M059J (cell line): ENCODE measurements around the gene PACSIN2. TPM values are rescaled to one million over a fixed set of nuclear protein-coding genes. Genes with fewer than 3 reads are reported as not detected.
"Not testable (repeated sequence)": the region's sequence is repeated elsewhere in the genome, so short reads cannot be mapped to it uniquely, and the experiment has no call there.

Experiments
- DNase-seq: peaks from one replicate; pipeline ENCODE4 v3.0.0-alpha.2; 2012; ENCODE audit warnings: low read depth
- total RNA-seq: library from RNA; depleted of rRNA; stranded (reverse); fragments of >200 nt; shearing (Covaris generic); gene quantifications from 2 replicates; pipeline ENCODE4 v1.2.3, GENCODE V29; 2014

PACSIN2 gene
- total RNA-seq, 1 experiment from 2014 or later: 51.0 TPM

- DNase-seq: peak; percentile 46
Observed at GRCh38 chr22:42964994-42965699, 49.8 kb downstream of the PACSIN2 start.

GRCh38 chr22:42963231-42963595, 51.7 kb downstream of the PACSIN2 start:
- no peak for DNase-seq

- peak; percentile 36 for DNase-seq
Observed at GRCh38 chr22:42962295-42963230, 52.4 kb downstream of the PACSIN2 start.

DNA sequence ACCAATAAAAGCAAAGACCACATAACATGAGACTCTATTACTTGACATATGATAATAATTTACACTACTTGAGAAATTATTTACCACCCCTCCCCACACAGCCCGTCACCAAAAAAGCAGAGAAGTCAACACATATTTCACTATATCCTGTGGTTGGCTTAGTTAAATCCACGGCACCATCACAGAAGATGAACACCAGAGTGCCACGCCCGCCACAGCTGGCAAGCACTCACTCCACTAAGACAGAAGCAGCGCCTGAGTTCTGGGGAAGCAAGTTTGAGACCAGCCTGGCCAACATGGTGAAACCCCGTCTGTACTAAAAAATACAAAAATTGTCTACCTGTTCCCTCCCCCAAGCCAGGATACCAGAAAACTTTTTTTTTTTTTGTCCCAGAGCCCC, 53.1 kb downstream of the PACSIN2 start:
- DNase-seq: no peak

- not testable (repeated sequence) for DNase-seq
Observed at GRCh38 chr22:42961400-42961690, 53.6 kb downstream of the PACSIN2 start.

DNA sequence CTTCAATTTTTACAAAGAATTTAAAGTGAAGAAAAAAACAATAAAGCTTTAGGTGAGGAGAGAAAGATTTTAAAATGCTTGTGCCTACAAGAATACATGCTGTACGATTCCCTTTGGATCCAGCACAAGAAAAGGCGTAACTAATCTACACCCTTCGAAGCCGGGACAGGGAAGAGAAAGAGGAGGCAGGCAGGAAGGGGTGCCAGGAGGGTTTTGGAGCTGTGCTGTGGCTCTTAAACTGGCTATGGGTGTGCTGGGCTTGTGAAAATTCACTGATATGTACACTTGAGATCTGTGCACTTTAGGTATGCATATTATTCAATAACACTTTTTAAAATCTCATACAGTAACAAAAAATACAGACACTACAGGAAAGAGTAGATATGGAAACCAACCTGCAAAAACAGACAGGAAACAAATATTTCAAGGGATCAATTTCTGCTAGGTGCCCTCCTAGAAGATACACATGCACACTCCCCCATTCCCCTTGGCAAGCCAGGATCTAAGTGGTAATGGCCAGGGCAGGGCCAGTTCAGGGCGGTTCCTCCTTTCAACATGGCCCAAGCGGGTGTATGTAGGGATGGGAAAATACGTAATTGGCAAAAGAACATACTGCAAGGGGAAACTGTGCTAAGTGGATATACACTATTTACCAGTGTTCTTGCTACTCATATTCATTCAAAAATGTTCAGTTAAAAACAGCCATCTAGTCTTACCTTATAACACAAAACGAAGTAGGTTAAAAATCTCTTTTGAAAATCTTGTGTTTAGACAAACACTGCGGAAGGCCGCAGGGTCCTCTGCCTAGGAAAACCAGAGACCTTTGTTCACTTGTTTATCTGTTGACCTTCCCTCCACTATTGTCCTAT, 54.2 kb downstream of the PACSIN2 start:
- no peak for DNase-seq

DNA sequence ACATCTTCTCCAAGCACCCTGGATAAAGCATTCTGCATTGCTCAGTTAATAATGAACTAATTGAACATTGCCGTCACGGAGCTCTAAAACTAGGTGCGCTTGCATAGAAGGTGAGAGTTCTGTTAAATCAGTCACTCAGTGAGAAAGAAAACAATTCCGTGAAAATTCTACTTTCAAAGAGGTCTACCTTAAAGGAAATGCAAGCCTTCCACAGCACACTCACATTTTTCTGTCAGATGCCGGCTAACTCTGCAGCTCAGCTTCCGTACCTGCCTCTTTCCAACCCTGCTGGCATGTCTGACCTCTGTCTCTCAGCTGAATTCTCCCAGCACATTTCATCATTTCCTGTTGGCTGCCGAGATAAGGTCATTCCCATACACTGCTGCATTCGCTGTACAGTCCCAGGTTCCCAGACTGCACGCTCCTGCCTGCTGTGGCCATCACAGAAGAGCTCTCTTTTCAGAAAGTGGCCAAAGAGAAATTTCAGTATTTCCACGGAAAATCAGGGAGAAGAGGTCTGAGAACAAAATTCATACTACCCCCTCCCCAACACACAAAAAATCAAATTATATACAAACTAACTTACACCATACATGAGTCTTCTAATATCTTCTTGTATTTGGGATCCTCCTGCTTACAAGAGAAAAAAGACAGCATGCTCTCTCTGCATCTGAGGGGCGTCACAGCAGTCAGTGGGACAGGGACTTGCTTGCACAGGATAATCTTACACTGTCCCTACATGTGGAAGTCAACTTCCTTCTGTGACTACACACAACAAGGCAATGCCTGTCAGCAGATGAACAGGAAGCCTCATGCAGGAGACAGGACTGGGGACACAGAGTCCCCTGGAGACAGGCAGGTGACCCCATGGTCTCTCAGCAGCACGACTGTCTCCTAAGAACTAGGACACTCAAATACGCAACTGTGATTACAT, 55.1 kb downstream of the PACSIN2 start:
- peak; percentile 44 for DNase-seq

DNA sequence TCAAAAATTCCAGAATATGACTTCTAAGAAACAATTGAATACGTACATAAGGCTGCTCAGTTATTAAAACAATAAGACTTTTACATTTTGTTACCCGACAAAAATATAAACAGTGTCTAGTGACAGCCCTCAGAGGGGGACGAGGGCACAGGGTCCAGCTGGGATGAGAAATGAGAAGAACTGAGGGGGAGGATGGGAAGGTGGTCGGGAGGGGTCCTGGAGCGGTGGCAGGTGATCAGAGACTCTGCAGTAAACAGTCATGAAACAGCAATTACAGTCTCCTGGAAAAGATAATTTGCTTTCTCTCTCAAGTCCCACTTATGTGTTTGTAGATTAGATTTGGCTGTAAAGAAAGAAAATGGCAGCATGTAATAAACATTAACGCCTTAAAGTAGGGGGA, 56.0 kb downstream of the PACSIN2 start:
- no peak for DNase-seq

DNA sequence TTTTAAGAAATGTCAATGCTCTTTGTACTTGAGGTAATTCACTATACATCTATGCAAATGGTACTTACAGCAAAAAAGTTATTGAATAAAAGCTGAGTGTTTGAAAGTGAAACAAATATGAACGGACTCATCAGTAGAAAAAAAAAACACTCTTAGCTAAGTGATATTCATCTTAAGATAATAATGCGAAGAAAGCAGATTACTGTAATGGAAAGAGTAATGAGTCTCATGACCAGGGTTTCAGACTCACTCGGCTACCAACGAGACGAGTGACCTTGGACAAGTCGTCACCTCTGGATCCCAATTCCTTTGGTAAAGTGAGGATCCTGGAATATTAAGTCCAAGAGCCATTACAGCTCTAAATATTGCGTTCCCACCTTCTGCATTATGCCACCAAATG, 57.0 kb downstream of the PACSIN2 start:
- no peak for DNase-seq

- no peak for DNase-seq
Observed at GRCh38 chr22:42957544-42957943, 57.4 kb downstream of the PACSIN2 start.

DNA sequence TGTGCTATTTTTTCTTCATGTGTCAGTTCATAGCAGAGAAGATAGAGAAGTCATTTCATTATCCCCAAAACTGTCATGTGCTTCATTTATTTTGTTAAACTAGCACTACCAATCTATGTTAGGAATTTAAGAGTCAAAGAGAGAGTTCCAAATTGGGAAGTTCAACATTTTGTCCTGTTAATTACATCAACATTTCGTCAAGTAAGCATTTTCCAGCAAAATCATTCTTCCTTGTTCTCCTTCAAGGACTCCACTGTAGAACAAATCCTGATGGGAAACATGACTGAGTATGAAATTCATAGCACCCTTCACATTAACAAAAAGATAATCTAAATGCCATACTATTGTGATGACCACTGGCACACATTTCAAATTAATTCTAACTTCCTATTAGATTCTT, 59.1 kb downstream of the PACSIN2 start:
- no peak for DNase-seq

- no peak for DNase-seq
Observed at GRCh38 chr22:42955087-42955635, 59.8 kb downstream of the PACSIN2 start.

- not testable (repeated sequence) for DNase-seq
Observed at GRCh38 chr22:42953751-42954150, 61.2 kb downstream of the PACSIN2 start.

DNA sequence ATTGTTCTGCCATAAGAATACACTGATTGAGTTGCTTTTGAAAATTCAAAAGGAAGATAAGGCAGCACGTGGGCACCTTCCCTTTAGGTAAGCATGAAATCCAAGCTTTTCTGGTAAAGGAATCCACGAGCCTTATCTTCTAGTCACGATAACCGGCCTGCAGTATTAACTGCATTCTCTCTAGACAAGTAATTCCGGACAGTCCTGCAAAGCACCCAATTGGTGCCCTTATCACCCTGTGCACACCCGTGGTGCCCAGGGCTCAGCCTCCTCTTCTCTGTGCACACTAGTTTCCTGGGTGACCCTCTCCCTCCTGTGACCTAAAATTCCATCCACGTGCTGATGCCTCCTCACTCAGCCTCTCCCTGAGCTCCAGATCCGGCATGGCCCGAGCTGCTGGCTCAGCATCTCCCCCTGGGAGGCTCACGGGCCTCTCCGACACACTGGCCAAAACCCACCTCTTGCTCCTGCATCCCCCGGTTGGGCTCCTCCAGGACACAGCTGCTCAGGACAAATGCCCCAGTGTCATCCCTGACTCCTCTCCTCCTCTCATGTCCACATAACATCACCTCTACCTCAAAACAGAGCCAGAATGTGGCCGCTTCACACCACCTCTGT, 63.7 kb downstream of the PACSIN2 start:
- no peak for DNase-seq

DNA sequence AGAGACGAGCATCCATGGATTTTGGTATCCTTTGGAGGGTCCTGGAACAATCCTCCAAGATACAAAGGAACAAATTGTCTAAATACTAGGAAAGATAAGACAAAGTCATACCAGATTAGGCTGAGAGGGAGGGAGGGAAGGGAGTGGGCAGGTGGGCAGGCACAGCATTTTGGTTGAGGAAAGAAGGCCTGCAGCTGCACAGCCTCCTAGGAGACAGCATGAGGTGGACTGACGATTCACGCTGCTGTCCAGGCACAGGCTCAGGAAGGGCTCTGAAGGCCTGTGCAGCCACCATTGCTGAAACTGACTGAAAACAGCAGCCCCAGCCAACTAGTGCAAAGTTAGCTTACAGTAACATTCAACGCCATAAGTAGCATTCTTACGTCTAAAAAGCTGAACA, 64.7 kb downstream of the PACSIN2 start:
- DNase-seq: no peak

DNA sequence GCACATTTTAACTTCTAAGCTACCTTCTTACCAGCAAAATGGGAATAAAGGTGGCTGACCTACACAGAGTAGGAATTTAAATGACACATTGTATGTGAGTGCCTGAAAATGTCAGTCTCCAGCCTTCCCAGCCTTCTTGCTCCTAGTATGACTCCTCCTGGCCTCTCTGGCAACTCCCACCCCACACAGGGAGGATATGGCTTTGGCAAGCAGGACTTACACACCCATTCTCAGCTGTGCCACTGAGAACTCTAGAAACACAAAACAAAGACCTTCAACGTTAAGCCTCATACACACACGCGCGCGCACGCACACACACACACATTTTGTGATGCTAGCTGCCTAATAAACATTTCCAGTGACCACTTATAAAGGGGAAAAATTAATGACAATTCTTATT, 65.8 kb downstream of the PACSIN2 start:
- peak; percentile 63 for DNase-seq

- no peak for DNase-seq
Observed at GRCh38 chr22:42948294-42948693, 66.7 kb downstream of the PACSIN2 start.

DNA sequence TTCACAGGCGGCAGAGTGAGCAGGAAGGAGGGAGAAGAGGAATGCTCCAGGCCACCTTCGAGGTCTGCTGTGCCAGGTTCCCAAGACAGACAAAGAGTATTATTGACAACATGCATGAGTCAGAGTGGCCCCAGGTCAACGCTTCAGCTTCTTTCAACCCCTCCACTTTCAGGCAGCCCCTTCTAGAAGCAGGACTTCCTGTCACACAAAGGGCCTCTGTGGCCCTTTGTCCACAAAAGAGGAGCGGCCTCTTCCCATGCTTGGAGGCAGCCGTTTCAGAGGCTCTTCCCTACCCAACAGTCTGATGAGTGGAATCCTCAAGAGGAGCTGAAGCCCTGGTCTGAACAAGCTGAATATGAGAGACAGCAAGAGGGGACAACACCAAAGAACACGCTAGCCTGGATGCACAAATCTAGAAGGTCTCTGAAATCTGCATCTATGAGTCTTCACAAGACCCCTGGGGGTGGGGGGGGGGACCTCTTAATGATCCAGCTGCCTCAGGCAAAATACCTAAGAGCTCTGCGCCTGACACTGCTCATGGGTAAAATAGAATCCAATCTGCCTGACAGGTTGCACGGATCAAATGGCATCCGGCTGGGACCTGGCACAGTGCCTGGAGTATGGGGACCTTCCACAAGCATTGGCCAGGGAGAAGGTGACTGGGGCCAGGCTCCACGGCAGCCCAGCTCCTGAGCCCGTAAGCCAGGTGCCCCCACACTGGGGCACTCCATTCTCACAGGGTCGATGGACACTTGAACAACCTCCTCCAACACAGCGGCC, 67.5 kb downstream of the PACSIN2 start:
- peak; percentile 85 for DNase-seq

DNA sequence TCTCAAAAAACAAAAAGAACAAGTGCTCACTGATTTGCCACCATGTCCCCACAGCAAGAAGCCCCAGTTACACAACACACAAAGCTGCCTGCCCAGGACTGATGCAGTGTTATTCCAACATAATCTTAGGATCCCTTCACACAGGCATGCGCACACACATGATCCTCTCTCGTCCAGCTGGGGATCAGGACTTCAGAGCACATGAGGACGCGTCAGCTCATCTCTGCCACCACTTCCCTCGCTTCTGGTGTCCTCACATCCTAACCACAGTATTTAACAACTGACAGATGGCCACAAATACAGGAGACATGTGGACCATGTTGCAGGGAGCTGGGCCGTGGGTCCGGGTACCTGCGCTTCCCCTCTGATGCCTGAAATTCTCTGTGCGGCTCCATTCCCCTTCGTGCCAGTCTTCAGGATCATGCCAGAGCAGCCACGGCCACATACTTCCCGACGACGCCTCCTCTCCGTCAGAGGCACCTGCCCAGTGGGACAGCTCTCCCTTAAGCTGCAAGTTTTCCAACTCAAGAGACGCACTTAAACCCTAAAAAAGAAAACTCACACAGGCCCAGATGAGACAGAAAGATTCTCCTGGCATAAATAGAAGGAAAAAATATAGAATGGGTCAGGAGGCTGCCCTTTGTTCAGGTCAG, 68.3 kb downstream of the PACSIN2 start:
- no peak for DNase-seq
